ENCODE measurements around the gene HDAC3. TPM values are rescaled to one million over a fixed set of nuclear protein-coding genes. Genes with fewer than 3 reads are reported as not detected.

HDAC3 gene
- total and polyA plus RNA-seq, 12 donors, result 27.7 to 43.0 (median 32.7) TPM

DNA sequence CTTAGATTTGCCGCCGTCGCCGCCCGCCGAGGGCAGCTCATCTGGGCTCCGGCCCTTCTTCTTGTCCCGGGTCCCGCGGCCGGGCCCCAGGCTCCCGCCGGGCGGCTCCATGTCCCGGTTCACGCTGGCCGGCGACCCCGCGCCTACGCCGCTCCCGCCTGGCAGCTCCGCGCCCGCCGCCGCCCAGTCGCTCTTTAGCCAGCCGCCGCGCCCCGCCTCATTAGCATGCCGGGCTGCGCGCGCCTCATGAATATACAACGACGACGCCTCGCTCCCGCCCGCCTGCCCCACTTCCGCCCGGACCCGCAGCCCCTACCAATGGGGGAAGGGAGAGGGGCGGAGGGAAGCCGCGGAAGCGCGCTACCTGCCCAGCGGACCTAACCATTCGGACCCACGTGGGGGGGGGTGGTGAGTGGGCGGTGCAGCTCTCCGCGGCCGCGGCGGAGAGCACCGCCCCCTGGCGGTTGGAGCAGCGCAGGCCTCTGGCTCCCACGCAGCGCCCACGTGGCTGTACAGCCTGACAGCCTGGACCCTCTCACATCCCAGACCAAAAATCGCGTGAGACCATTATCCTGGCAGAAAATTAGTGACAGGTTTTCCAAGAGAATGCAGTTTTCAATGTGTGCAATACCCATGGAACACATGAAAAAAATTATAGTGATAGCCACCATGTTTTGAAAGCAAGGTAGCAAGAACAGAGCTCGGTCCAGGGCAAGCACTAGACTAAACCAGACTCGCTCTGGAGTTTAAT is 17.7 kb downstream of the HDAC3 start, which contains the start of gene DIAPH1:
Gene DIAPH1 (minus strand): TSS at position 197 of the 751 bp plus-strand sequence. CDS start 86 bp downstream, at position 111.
- no peaks in the 10 kb centered on the region for H3K27me3 ChIP-seq
- 2% methylated on average over 64 to 70 of the region's 70 CpGs for WGBS, 2 donors
- no peaks in the 10 kb centered on the region for H3K9me3 ChIP-seq
- H3K36me3 ChIP-seq, result peaks cover 0 to 44% (median 22%) of the 10 kb centered on the region in 9 donors
- TF ChIP-seq, protein P1, sequence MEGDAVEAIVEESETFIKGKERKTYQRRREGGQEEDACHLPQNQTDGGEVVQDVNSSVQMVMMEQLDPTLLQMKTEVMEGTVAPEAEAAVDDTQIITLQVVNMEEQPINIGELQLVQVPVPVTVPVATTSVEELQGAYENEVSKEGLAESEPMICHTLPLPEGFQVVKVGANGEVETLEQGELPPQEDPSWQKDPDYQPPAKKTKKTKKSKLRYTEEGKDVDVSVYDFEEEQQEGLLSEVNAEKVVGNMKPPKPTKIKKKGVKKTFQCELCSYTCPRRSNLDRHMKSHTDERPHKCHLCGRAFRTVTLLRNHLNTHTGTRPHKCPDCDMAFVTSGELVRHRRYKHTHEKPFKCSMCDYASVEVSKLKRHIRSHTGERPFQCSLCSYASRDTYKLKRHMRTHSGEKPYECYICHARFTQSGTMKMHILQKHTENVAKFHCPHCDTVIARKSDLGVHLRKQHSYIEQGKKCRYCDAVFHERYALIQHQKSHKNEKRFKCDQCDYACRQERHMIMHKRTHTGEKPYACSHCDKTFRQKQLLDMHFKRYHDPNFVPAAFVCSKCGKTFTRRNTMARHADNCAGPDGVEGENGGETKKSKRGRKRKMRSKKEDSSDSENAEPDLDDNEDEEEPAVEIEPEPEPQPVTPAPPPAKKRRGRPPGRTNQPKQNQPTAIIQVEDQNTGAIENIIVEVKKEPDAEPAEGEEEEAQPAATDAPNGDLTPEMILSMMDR (IDR thresholded peaks at IDR 0.05), result peak; percentile 97 to 99 (median 99)
- intact Hi-C loops (cut with DNase I), result loop anchor here in 8 of 10 donors (1.0 to 2.0 kb wide), 4 partner anchors 24 to 27 kb away; no protein-coding TSS in a partner anchor
- peak; percentile 96 for DNase-seq
- ATAC-seq, result peak; percentile 95 to 97 (median 96)
- H3K27ac ChIP-seq, result peak within 1 kb of the TSS; percentile 86 to 99 (median 96)
- peaks cover 0 to 63% (median 31%) of the 10 kb centered on the region in 9 donors for H3K4me1 ChIP-seq
- H3K4me3 ChIP-seq, result peak within 1 kb of the TSS; percentile 62 to 99 (median 94)

DNA sequence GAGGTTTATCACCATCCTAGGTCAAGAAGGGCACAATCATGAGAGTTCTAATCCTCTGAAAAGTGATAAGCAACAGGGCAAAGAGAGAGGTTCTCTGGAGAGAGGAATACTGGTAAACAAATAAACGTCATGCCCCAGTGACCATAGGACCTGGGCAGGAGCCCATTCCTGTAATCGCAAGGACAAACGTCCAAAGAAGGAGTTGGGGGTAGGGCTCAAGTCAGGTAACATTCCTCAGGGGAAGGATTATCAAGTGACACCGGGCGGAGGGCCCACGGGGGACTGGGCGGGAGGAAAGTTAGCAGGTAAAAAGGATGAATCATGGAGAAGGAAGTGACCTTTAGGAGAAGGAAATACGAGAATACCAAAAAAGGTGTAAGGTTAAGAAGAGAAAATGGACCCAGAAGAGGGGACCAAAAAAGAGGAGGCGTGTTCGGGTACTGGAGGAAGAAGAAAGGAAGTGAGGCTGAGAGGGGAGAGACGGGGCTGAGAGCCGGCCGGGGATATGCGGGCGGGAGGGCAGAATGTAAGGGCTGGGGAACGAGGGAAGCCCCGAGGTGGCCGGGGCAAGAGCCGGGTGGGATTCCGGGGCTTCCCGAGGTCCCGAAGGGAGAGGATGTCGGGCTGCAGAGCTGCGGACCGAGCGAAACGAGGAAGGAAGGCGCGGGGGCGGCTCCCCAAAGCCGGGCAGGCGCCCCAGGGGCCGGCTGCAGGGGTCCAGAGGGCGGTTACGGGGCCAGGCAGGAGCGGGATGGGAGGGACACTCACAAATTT is 18.4 kb downstream of the HDAC3 start:
- intact Hi-C loops (cut with DNase I), result loop anchor here in 2 of 10 donors (2.0 kb wide), 1 partner anchor 25 kb away; no protein-coding TSS in a partner anchor
- WGBS, 2 donors, result 0 to 1% methylated on average over 31 to 36 of the region's 36 CpGs
- DNase-seq (peak; percentile 29 to 62), ATAC-seq (peak; percentile 32 to 50 (median 46))
- H3K36me3 ChIP-seq, result peaks cover 0 to 36% (median 18%) of the 10 kb centered on the region in 9 donors
- H3K9me3 ChIP-seq, result no peaks in the 10 kb centered on the region
- peaks cover 0 to 64% (median 38%) of the 10 kb centered on the region in 9 donors for H3K4me1 ChIP-seq
- TF ChIP-seq, protein P1 (IDR thresholded peaks at IDR 0.05), result no peak
- peak overlapping the region; percentile 62 to 99 (median 94) for H3K4me3 ChIP-seq
- H3K27me3 ChIP-seq, result no peaks in the 10 kb centered on the region
- H3K27ac ChIP-seq, result peak overlapping the region; percentile 86 to 99 (median 96)

DNA sequence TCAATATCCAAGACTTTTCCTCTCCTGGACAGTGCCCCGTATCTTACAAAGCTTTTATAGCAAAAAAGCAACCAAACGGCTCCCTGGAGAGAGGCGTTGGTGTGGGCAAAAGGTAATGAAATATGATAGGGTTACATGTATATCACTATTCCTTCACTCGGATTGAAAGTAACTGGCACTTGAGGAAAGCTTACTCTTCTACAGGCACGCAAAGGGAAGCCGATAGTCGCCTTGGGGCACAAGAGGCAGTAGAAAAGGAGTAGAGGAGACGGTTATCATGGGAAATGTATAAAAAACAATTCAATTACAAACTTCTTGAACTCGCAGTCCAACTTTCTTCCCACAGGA is 19.0 kb downstream of the HDAC3 start:
- Histone ChIP-seq H3K9me3 (no peaks in the 10 kb centered on the region), H3K4me3 (peak overlapping the region; percentile 62 to 99 (median 94)), H3K4me1 (peaks cover 0 to 66% (median 44%) of the 10 kb centered on the region in 9 donors), H3K27me3 (no peaks in the 10 kb centered on the region), H3K36me3 (peaks cover 0 to 31% (median 18%) of the 10 kb centered on the region in 9 donors), H3K27ac (peak overlapping the region; percentile 86 to 99 (median 96))
- ATAC-seq, result no peak
- TF ChIP-seq, protein P1 (IDR thresholded peaks at IDR 0.05), result no peak
- DNase-seq, result no peak
- intact Hi-C loops (cut with DNase I), result loop anchor here in 2 of 10 donors (2.0 kb wide), 1 partner anchor 25 kb away; no protein-coding TSS in a partner anchor
- WGBS, 2 donors, result 6 to 13% methylated on average over 9 of the region's 9 CpGs

DNA sequence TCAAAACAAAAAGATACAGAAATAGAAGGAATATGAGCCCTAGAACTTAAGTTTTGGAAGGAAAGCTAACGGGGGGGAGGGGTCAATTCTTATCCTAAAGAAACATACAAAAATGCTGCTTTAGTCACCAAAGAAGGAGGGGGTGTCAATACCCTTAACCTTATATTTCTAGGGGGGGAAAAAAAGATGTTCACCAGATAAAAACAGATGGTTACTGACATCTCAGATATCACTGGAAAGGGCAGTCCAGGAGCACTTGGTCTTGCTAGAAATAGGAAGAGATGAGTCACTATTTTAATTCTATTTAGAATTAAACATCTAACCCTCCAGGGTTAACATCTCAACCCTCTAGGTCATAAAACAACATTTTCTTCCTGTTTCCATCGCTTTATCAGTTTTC is 19.5 kb downstream of the HDAC3 start:
- Histone ChIP-seq H3K4me1 (peaks cover 0 to 68% (median 45%) of the 10 kb centered on the region in 9 donors), H3K36me3 (peaks cover 0 to 25% (median 18%) of the 10 kb centered on the region in 9 donors), H3K9me3 (no peaks in the 10 kb centered on the region), H3K27me3 (no peaks in the 10 kb centered on the region), H3K27ac (peak overlapping the region in 9 of 10 donors; percentile 86 to 99 (median 97)), H3K4me3 (peak overlapping the region in 9 of 10 donors; percentile 62 to 99 (median 95))
- no peak for DNase-seq
- TF ChIP-seq, protein P1 (IDR thresholded peaks at IDR 0.05), result no peak
- intact Hi-C loops (cut with DNase I), result no loop called here
- 49 to 58% methylated on average over 2 of the region's 2 CpGs for WGBS, 2 donors
- ATAC-seq, result no peak
